PC-9 (cell line): ENCODE data around the gene SNX9.

ENCODE experiments used
- CTCF ChIP-seq: fragments of 200-600 bp; sonication (generic); conservative IDR thresholded peaks from 2 replicates; pipeline ENCODE4 v1.6.1; 2017; ENCODE audit warnings: mixed run types, antibody characterized with exemption, mild to moderate bottlenecking, moderate library complexity
- EZH2 ChIP-seq: fragments of 200-600 bp; sonication (generic); IDR thresholded peaks from 2 replicates; pipeline ENCODE4 v1.8.0; 2017; ENCODE audit warnings: antibody characterized with exemption, low read depth

GRCh38 chr6:157895585-157895984 is 72.5 kb downstream of the SNX9 start:
- TF ChIP-seq CTCF (no peak), EZH2 (no peak)
